COLO668 (cell line): Measurements from ENCODE around the gene DIP2C.

ENCODE experiments used
- DNase-seq: peaks from one replicate; lab custom pipeline; 2025; ENCODE audit not compliant: unreplicated experiment; lab: John Stamatoyannopoulos, UW

Gene DIP2C

DNA sequence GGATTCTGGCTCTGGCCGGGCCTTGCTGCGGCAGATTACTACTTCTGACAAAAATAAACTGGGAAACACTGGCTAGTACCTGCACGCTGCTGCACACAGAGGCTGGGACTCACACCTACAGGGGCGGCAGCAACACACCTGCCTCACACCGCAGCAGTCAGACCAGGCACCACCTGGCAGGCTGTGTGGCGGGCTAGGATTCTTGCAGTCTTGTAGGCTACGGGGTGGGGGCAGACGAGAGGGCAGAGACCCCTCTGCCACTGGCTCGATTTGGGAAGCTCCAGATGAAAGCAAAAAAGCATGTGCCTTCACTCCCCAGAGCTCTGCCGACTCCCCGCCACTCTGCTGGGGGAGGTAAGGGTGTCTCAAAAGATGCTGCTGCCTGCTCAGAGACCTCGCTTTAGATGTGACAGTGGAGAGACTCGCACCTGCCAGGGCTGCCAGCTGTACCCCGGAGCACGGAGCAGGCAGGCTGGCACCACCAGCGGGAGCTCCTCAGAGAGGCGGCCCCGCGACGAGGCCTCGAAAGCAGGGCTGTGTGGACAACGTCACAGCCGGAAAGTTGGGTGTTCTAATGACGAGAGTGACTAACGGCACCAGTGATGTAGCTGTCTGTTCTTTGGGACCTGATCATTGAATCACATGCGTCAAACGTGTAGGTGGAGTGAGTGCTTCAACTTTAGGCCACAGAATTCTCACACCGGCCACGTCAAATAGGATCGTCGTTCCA is 303.7 kb downstream of the DIP2C start:
- no peak for DNase-seq

DNA sequence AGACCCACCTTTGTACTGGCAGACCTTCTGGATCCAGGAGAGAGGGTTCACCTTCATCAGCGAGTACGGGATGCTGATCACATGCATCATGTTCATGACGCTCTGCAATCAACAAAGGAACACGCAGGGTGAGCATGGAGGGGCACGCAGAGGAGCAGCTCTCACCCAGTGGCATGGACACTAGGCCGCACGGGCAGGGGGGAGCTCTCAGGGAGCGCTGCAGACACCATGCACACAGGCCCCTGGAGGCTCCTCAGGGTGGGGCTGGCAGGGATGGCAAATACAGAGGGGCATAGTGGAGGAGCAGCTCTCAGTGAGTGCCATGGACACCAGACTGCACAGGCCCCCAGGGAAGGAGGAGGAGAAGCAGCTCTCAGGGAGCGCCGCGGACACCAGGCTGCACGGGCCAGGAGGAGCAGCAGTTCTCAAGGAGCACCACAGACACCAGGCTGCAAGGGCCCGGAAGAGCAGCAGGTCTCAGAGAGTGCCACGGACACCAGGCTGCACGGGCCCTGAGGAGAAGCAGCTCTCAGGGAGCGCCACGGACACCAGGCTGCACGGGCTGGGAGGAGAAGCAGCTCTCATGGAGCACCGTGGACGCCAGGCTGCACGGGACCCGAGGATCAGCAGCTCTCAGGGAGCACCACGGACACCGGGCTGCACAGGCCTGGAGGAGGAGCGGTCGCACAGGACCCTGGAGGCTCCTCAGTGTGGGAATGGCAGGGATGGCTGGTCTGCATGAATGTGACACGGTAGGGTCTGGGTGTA is 304.7 kb downstream of the DIP2C start:
- DNase-seq = no peak

DNA sequence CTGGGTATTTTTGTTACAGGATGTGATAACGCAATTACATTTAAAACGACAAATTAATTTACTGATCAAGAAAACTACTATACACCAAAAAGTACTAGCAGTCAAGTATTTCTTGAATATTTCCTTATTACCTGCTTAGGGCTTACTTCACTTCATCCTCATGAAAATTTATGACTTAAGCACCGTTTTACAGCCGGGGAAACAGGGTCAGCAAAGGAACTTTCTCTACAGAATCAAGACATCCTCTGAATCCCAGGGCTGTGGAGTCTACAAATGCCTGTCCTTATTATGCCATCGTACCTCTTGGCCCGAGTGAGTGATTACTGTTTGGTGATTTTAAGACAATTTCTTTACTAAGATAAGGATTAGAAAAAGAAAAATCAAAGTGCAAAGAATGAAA is 305.9 kb downstream of the DIP2C start:
- no peak for DNase-seq

DNA sequence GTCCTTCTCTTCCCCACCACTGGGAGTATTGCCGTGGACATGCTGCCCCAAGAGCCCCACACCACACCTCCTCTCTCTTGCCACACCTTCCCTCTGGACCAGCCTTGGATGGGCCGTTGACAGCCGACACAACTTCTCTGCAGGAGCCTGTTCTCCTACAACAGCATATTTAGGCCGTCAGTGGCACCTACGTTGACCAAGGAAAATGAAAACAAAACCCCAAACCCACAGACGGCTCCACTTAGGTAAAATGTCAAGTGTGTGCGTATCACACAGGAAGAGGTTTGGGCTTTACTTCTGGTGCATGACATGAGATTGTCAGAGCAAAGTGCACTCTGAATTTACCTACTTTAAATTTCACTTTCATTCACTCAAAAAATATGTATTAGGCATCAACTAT is 307.7 kb downstream of the DIP2C start:
- DNase-seq = no peak

DNA sequence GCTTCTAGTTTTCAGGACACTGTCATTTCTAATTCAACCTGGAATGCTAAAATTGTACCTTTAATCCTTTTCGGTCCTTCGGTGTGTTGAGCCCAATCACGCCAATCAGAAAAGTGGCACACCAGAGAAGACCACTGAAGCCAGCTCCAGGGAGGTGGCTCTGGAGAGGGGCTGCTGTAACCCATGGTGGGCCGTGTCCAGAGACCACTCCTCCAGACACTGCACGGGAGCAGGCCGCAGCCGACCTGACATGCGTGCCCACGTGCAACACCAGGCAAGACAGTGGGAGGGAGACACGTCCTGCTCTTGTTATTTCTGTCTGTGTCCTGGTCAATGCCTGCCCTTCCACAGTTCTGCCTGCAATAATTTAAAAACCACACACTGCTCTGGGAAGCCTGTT is 308.1 kb downstream of the DIP2C start:
- DNase-seq = no peak

DNA sequence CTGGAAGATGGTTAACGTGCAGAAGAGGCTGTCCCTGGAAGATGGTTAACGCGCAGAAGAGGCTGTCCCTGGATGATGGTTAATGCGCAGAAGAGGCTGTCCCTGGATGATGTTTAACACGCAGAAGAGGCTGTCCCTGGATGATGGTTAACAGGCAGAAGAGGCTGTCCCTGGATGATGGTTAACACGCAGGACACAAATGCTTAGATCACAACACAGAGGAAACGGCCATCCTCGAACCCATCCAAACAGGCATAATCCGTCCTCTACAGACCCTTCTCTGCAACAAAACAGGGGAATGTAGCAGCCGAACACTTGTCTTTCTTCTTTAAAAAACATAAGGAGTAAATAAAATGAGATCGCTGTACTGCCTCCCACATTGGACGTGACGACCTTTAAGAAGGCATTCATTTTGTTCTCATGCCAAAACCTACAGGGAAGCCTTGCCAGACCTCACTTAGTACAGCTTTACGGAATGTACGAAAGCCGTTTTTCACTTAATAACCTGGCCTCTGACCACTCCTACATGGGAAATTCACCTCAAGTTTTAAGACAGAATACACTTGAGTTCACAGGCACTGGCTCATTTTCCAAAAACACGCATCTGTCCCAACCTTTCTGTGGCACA is 309.0 kb downstream of the DIP2C start:
- no peak for DNase-seq

DNA sequence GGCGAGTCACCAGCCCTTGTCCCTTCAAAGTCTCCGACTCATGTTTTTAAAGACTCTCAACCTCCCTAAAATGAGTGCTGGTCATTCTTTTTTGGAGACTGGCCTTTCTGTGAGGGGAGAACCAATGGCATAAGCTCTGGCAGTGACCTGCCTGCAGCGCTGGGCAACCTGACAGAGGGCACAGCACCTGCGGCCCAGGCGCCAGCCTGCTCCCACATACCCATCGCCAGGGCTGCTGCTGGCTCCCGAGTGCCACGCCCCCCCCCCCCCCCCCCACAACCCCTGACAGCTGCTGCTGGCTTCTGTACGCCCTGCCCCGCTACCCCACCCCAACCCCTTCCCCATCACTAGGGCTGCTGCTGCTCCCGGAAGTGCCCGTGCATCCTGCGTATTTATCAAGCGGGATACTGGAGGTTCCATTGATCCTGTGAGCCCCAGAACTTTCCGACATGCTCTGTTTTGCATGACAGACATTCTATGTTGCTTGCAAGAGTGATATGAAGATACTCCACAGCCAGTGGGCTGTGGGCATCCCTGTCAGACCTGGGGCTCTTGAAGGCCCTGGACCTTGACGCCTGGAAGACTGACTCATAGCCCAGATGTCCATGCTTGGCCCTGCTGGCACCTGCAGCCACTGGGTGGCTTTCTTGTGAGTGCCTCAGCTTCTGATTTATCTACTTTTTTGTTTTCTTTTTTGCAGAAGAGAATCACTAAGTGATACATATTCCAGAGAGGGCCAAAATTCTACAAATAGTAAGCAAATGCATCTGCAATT is 310.4 kb downstream of the DIP2C start:
- no peak for DNase-seq

DNA sequence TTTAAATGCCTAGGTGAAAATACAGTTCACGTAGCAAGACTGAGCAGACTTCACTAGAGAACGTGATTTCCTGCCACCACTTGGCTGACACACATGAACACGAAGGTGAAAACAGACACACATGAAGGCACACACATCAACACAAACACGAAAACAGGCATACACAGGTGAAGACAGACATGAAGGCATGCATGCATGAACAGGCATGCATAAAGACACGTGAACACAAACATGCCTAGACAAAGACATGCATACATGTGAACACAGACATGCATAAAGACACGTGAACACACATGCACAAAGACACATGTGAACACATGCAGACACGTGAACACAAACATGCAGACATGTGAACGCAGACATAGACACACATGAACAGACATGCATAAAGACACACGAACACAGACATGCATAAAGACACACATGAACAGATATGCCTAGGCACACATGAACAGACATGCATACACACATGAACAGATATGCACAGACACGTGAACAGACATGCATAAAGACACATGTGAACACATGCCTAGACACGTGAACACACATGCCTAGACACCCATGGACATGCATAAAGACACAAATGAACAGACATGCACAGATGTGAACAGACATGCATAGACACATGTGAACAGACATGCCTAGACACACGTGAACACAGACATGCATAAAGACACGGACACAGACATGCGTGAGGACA is 311.1 kb downstream of the DIP2C start:
- no peak for DNase-seq

DNA sequence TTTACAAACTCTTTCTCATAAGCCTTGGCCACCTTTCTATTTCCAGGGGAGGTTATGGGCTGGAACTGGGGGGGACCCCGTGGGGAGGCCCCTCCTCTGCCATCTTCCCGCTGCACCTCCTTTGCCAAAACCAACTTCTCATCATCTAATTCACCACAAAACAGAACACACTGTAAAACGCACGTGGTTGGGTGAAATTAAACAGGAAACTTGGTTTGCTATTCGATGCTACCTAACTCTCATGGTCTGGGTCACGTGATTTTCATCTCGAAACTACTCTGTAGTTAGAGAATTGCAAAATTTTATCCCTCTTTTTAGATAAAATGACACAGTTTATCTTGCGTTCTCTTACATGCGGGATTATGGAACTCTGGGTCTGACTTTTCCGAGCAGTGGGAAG is 312.2 kb downstream of the DIP2C start:
- DNase-seq = no peak

DNA sequence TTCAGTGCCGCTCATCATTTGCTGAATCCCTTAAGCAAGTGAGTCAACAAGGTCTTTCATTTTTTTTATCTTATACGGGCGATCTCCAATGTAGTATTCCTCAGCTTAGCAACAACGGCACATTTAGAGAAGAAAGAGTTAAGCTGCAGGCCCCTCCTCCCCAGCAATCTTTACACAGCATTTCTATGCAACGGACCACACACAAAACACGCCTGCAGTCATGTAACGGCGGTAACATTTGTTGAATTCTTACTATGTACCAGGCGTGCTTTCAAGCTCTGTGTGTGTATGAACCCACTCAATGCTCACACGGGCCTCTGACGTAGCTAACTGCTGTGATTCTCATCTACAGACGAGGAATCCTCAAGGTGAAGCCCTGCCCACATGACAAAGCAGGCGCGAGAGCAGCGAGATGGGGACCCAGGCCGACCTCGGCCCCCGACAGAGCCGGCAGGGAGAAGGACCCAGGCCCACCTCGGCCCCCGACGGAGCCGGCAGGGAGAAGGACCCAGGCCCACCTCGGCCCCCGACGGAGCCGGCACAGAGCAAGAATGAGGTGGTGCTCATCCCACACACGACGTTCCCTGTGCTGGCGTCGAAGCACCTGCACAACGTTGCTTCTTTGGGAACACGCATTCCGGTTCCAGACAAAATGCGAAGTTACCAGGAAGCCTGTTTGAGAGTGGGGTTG is 313.5 kb downstream of the DIP2C start:
- DNase-seq = no peak

DNA sequence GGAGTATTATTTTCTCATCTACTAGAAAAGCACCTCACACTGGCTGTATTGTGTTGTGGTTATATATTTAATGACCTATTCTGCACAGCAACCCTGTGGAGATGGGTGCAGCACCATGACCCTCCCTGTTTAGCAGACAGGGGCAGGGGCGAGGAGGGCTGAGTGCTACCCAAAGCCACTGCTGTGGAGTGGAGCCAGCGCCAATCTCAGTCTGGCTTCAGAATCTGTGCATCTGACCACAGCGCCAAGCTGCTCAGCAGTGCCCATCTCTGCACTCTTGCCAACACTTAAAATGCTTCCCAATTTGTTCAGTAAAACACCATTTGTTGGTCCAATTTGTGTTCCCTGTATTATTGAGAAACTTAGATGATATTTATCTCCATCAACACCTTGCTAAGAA is 315.1 kb downstream of the DIP2C start:
- no peak for DNase-seq

DNA sequence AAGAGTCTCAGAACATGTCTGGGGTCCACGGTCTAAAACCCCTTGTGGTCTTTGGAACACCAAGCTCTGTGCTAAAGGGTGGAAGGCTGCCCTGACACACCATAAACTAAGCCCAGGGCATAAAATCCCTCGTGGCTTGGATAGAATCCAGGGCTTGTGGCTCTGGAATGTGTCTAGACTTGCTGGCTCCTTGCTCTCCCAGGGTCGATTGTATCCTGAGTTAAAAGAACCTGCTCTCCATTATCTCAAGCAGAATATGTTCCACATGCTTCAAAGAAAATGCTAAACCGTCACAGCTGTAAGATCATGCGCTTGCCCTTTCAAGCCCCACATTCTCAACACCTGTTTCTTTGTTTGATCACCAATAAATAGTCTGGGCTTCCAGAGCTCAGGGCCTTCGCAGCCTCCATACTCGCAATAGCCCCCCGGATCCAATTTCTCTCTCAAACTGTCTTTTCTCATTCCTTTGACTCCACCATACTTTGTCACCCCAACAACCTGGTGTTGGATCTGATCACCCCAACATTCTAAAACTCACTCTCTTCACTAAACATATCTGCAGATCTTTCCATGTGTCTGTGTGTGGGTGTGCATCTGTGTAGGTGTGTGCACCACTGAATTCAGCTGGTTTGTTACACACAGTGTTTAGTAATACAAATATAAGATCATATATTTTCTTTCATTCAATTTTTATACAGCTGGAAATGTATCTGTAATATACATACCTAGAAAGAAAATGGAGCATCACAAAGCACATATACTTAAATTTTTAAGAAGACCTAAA is 315.8 kb downstream of the DIP2C start:
- no peak for DNase-seq

DNA sequence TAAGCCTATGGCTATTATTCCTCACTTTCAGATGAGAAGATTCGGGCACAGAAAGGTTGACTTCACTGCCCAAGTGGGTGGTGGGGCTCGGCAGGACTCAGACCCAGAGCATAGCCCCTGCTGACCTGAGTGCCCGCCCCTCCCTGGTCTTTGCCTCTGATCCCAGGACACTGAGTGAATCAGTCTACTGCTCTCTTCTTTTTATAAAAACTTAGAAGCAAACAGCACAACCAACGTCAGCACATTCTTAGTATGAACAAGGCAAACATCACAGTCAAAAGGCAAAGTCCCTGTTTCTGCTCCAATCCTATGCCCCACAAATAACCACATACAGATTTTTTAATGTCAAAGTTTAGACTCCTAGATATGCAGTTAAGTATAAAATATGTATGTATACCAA is 316.5 kb downstream of the DIP2C start:
- no peak for DNase-seq

DNA sequence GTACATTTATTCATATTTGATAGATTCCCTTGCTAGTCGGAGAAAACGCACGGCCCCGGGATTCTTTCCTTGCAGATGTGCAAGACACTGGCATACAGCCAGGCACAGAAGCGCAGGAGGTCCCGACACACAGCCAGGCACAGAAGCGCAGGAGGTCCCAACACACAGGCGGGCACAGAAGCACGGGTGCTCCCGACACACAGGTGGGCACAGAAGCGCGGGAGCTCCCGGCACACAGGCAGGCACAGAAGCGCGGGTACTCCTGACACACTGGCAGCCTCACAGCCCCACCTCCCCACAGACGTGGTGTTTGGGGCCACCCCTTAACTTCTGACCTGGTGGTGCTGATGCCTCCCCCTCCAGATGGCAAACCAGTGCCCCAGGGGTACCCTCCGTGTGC is 316.9 kb downstream of the DIP2C start:
- DNase-seq = no peak

DNA sequence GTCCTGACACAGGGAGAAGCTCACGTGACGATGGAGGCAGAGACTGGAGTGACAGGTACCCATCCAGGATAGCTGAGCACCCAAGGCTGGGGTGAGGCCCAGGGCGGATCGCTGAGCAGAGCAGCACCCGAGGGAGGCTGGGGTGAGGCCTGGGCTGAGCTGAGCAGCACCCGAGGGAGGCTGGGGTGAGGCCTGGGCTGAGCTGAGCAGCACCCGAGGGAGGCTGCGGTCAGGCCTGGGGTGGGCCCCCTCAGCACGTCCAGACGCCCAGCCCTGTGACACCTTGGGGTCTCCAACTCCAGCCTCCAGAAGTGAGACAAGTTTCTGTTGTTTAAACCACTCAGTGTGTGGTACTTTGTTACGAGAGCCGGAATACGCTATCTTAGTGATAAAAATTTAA is 318.0 kb downstream of the DIP2C start:
- no peak for DNase-seq

DNA sequence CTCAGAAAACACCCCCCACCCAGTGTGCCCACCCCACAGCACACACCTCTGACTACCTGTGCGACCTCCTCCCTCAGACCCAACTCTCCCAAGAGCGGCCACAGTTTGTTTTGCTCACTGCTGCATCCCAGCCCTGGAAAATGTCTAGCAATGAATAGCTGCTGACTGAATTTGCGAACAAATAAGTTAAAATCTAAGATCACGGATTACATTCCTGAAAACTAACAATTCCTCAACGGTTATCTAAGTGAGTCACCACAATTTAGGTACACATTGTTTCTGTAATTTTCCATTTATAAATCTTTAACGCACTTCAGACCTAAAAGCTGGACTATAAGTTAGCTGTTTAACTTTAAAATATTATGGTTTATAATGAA is 319.0 kb downstream of the DIP2C start:
- DNase-seq = no peak

DNA sequence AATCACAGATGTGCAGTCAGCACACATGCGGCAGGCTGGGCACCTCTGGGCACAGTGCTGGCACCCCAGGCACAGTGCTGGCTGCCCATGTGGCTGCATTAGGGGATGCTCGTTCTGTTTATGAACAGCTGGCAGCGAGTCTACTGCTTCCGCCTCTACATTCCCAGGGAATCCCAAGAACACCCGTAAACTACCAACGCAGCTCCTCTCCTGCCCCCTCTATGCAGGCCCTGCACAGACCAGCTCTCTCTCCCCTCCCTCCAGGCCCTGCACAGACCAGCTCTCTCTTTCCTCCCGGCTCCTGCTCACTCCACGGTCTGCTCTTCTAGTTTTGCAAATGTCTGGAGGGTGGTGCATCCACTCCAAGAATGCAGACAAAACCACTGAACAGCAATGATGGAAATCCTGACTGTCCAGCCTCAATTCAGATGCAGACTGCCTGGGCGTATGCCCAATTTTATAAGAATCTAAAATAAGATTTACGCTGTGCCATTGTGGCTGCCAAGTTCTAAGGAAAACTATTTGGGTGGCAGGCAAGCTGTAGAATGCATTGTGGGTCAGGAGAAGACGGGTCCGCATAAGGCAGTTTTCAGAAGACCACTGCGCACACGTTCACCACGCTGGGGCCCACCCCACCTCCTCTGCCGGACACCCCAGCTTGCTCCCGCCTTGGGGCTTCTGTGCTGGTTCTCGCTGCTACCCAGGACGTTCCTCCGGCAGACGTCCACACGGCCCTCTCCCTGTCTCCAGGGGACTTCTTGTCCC is 319.6 kb downstream of the DIP2C start:
- DNase-seq = no peak

DNA sequence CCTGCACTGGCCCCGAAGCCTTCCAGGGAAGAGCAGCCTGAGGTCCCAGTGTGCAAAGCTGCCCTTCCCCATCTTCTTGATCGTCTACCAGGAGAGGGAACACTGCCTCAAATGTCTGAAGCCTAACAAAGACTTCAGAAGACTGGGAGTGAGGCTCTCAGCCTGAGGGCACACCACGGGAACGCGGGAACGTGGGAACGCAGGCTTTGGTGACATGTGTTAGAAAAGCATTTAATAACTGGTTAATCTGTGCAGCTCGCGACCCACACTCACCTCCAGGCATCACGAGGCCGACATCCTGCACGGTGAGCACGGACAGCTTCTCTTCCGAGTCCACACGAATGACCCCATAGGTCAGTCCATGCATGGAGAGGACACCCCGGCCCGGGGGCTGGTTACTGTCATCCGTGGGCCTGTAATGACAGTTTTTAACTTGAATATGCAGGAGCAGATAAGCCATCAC is 320.2 kb downstream of the DIP2C start:
- no peak for DNase-seq
